ENCODE measurements around the gene HEPH. TPM values are rescaled to one million over a fixed set of nuclear protein-coding genes. Genes with fewer than 3 reads are reported as not detected.

HEPH gene
- total RNA-seq, 2 experiments from 2014 or later: not detected

- POLR2A ChIA-PET: no interaction called here
- Histone ChIP-seq H3K4me2 (ENCODE audit: low read length) (no peak overlapping the region), H3K4me3 (ENCODE audit: low read depth, low read length, poor library complexity, severe bottlenecking) (no peak overlapping the region), H3K79me2 (ENCODE audit: insufficient read depth, low read depth, low read length) (no peaks in the 10 kb centered on the region), H3K27ac (ENCODE audit: low read depth, low read length, poor library complexity, severe bottlenecking) (no peak overlapping the region), H3K36me3 (ENCODE audit: insufficient read depth, low read length) (no peaks in the 10 kb centered on the region), H3K4me1 (ENCODE audit: insufficient read depth, low read length, poor library complexity, severe bottlenecking) (no peaks in the 10 kb centered on the region), H3K9me3 (ENCODE audit: low read length) (no peaks in the 10 kb centered on the region), H2AFZ (ENCODE audit: low read length) (no peak overlapping the region), H4K20me1 (ENCODE audit: insufficient read depth, low read length) (no peaks in the 10 kb centered on the region), H3K9me2 (ENCODE audit: insufficient read depth, low read length) (no peaks in the 10 kb centered on the region)
- no peak for DNase-seq (ENCODE audit: low spot score)
- intact Hi-C loops (cut with micrococcal nuclease; ENCODE audit: unreplicated experiment): no loop called here
- CTCF ChIA-PET (ENCODE audit: unreplicated experiment): no interaction called here
- no TSS peak for BruUV-seq (replicated peaks)
- no peak for TF ChIP-seq CTCF (conservative IDR thresholded peaks at IDR 0.05; ENCODE audit: low read length)
- no peak for TF ChIP-seq EZH2phosphoT487 (IDR thresholded peaks at IDR 0.05; ENCODE audit: borderline replicate concordance, low read depth, low read length)
Measured at GRCh38 chrX:66176134-66176533, 12.1 kb downstream of the HEPH start.

- no peaks in the 10 kb centered on the region for H3K79me2 ChIP-seq (ENCODE audit: insufficient read depth, low read depth, low read length)
- H4K20me1 ChIP-seq (ENCODE audit: insufficient read depth, low read length): no peaks in the 10 kb centered on the region
- H3K36me3 ChIP-seq (ENCODE audit: insufficient read depth, low read length): no peaks in the 10 kb centered on the region
- no peak overlapping the region for H3K27ac ChIP-seq (ENCODE audit: low read depth, low read length, poor library complexity, severe bottlenecking)
- H3K4me2 ChIP-seq (ENCODE audit: low read length): no peak overlapping the region
- no TSS peak for BruUV-seq (replicated peaks)
- no peaks in the 10 kb centered on the region for H3K9me2 ChIP-seq (ENCODE audit: insufficient read depth, low read length)
- no peak overlapping the region for H3K4me3 ChIP-seq (ENCODE audit: low read depth, low read length, poor library complexity, severe bottlenecking)
- no peaks in the 10 kb centered on the region for H3K9me3 ChIP-seq (ENCODE audit: low read length)
- ChIA-PET CTCF (ENCODE audit: unreplicated experiment) (no interaction called here), POLR2A (interaction anchor here (0.6 kb wide), 1 partner anchor 90 kb away, joined by 3 read pairs; no protein-coding TSS in a partner anchor)
- intact Hi-C loops (cut with micrococcal nuclease; ENCODE audit: unreplicated experiment): no loop called here
- no peaks in the 10 kb centered on the region for H3K4me1 ChIP-seq (ENCODE audit: insufficient read depth, low read length, poor library complexity, severe bottlenecking)
- no peak for DNase-seq (ENCODE audit: low spot score)
- no peak for TF ChIP-seq EZH2phosphoT487 (IDR thresholded peaks at IDR 0.05; ENCODE audit: borderline replicate concordance, low read depth, low read length)
- no peak for TF ChIP-seq CTCF (conservative IDR thresholded peaks at IDR 0.05; ENCODE audit: low read length)
- no peak overlapping the region for H2AFZ ChIP-seq (ENCODE audit: low read length)
Measured at GRCh38 chrX:66191563-66191962, 27.5 kb downstream of the HEPH start.

DNA sequence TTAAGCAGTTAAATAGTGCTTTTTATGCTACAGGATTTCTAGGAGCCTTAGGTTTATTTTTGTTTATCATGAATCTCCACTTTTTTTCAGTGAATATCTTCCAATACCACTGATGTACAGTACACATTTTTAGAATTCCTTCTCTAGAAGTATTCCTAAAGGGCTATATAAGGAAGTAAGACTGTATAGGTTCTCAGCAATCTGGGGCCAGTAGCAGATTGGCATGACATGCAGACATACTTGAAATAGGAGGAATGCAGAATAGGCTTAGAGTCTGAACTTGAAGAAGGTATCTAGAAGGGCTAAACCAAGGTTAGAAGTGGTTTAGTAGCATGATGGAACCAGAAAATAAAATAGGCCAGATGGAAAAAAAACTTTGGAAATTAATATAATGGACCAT, 29.8 kb downstream of the HEPH start:
- Histone ChIP-seq H3K79me2 (ENCODE audit: insufficient read depth, low read depth, low read length) (no peaks in the 10 kb centered on the region), H3K4me1 (ENCODE audit: insufficient read depth, low read length, poor library complexity, severe bottlenecking) (no peaks in the 10 kb centered on the region), H3K9me3 (ENCODE audit: low read length) (no peaks in the 10 kb centered on the region), H3K9me2 (ENCODE audit: insufficient read depth, low read length) (no peaks in the 10 kb centered on the region), H3K27ac (ENCODE audit: low read depth, low read length, poor library complexity, severe bottlenecking) (no peak overlapping the region), H3K4me3 (ENCODE audit: low read depth, low read length, poor library complexity, severe bottlenecking) (no peak overlapping the region), H3K36me3 (ENCODE audit: insufficient read depth, low read length) (no peaks in the 10 kb centered on the region), H2AFZ (ENCODE audit: low read length) (no peak overlapping the region), H4K20me1 (ENCODE audit: insufficient read depth, low read length) (no peaks in the 10 kb centered on the region), H3K4me2 (ENCODE audit: low read length) (no peak overlapping the region)
- ChIA-PET POLR2A (no interaction called here), CTCF (ENCODE audit: unreplicated experiment) (no interaction called here)
- TF ChIP-seq CTCF (conservative IDR thresholded peaks at IDR 0.05; ENCODE audit: low read length): no peak
- no peak for TF ChIP-seq EZH2phosphoT487 (IDR thresholded peaks at IDR 0.05; ENCODE audit: borderline replicate concordance, low read depth, low read length)
- DNase-seq (ENCODE audit: low spot score): no peak
- intact Hi-C loops (cut with micrococcal nuclease; ENCODE audit: unreplicated experiment): no loop called here
- BruUV-seq (replicated peaks): no TSS peak

Data from OCI-LY7 (cell line).